ENCODE results near the gene RSBN1.
A peak's percentile ranks its signal among the peaks of the same experiment; 100 is the strongest.

Gene RSBN1

GRCh38 chr1:113811156-113811887, 954 bp downstream of the RSBN1 start:
- Histone ChIP-seq H3K4me2 (ENCODE audit: low read depth, low read length, poor library complexity, severe bottlenecking) (peak overlapping the region; percentile 99), H3K79me2 (ENCODE audit: insufficient read depth, low read length) (peaks cover 53% of the 10 kb centered on the region), H3K9me2 (replicated peaks; ENCODE audit: insufficient read depth, low read length) (no peaks in the 10 kb centered on the region), H3K9me3 (ENCODE audit: insufficient read depth, low read length) (no peaks in the 10 kb centered on the region), H2AFZ (ENCODE audit: low read depth, low read length, severe bottlenecking) (peak overlapping the region; percentile 11), H3F3A (ENCODE audit: insufficient read depth) (peaks cover 29% of the 10 kb centered on the region), H3K36me3 (ENCODE audit: low read length) (peaks cover 10% of the 10 kb centered on the region; the same call in 1 of the 2 replicates), H3K9ac (ENCODE audit: low read length) (peak overlapping the region; percentile 83), H3K27me3 (ENCODE audit: low read length) (no peaks in the 10 kb centered on the region), H3K4me3 (ENCODE audit: insufficient read depth, low read length, poor library complexity, severe bottlenecking) (peak overlapping the region; percentile 85), H4K20me1 (ENCODE audit: low read depth, low read length) (no peaks in the 10 kb centered on the region), H3K27ac (ENCODE audit: low read depth, low read length) (peak overlapping the region; percentile 96)
- TF ChIP-seq EZH2phosphoT487 (conservative IDR thresholded peaks at IDR 0.05; ENCODE audit: low read length) (no peak), CTCF (IDR thresholded peaks at IDR 0.05; ENCODE audit: insufficient read depth, low read length, poor library complexity, severe bottlenecking) (no peak)

- H3K27me3 ChIP-seq (ENCODE audit: low read length), result no peaks in the 10 kb centered on the region
- H2AFZ ChIP-seq (ENCODE audit: low read depth, low read length, severe bottlenecking), result no peak overlapping the region
- H3K9ac ChIP-seq (ENCODE audit: low read length), result peak overlapping the region; percentile 83
- peaks cover 67% of the 10 kb centered on the region for H3K79me2 ChIP-seq (ENCODE audit: insufficient read depth, low read length)
- H4K20me1 ChIP-seq (ENCODE audit: low read depth, low read length), result no peaks in the 10 kb centered on the region
- TF ChIP-seq EZH2phosphoT487 (conservative IDR thresholded peaks at IDR 0.05; ENCODE audit: low read length) (no peak), CTCF (IDR thresholded peaks at IDR 0.05; ENCODE audit: insufficient read depth, low read length, poor library complexity, severe bottlenecking) (no peak)
- peak overlapping the region; percentile 99 for H3K4me2 ChIP-seq (ENCODE audit: low read depth, low read length, poor library complexity, severe bottlenecking)
- no peak overlapping the region for H3K27ac ChIP-seq (ENCODE audit: low read depth, low read length)
- peak overlapping the region; percentile 85 for H3K4me3 ChIP-seq (ENCODE audit: insufficient read depth, low read length, poor library complexity, severe bottlenecking)
- peaks cover 10% of the 10 kb centered on the region; the same call in 1 of the 2 replicates for H3K36me3 ChIP-seq (ENCODE audit: low read length)
- peaks cover 25% of the 10 kb centered on the region for H3F3A ChIP-seq (ENCODE audit: insufficient read depth)
- H3K9me3 ChIP-seq (ENCODE audit: insufficient read depth, low read length), result no peaks in the 10 kb centered on the region
- H3K9me2 ChIP-seq (replicated peaks; ENCODE audit: insufficient read depth, low read length), result no peaks in the 10 kb centered on the region
Measured at GRCh38 chr1:113809670-113810602, 2.3 kb downstream of the RSBN1 start.

GRCh38 chr1:113808450-113809195, 3.7 kb downstream of the RSBN1 start:
- Histone ChIP-seq H3K9ac (ENCODE audit: low read length) (peak overlapping the region; percentile 1; the same call in 1 of the 2 replicates), H3K27me3 (ENCODE audit: low read length) (no peaks in the 10 kb centered on the region), H3K4me3 (ENCODE audit: insufficient read depth, low read length, poor library complexity, severe bottlenecking) (no peak overlapping the region), H3K36me3 (ENCODE audit: low read length) (no peaks in the 10 kb centered on the region), H3K9me2 (replicated peaks; ENCODE audit: insufficient read depth, low read length) (no peaks in the 10 kb centered on the region), H3K4me2 (ENCODE audit: low read depth, low read length, poor library complexity, severe bottlenecking) (peak overlapping the region; percentile 99), H4K20me1 (ENCODE audit: low read depth, low read length) (no peaks in the 10 kb centered on the region; the same call in 1 of the 2 replicates), H3K27ac (ENCODE audit: low read depth, low read length) (no peak overlapping the region), H3K79me2 (ENCODE audit: insufficient read depth, low read length) (peaks cover 80% of the 10 kb centered on the region), H2AFZ (ENCODE audit: low read depth, low read length, severe bottlenecking) (no peak overlapping the region), H3K9me3 (ENCODE audit: insufficient read depth, low read length) (no peaks in the 10 kb centered on the region), H3F3A (ENCODE audit: insufficient read depth) (peaks cover 12% of the 10 kb centered on the region)
- TF ChIP-seq EZH2phosphoT487 (conservative IDR thresholded peaks at IDR 0.05; ENCODE audit: low read length) (no peak), CTCF (IDR thresholded peaks at IDR 0.05; ENCODE audit: insufficient read depth, low read length, poor library complexity, severe bottlenecking) (no peak)
